Pulmonary artery endothelial cell (primary cell): ENCODE results near the gene MORC2. TPM values are rescaled to one million over a fixed set of nuclear protein-coding genes. Genes with fewer than 3 reads are reported as not detected.

Experiments
- DNase-seq: peaks from one replicate; pipeline ENCODE4 v3.0.0-alpha.2; 2011; ENCODE audit warnings: low read depth, low spot score
- total RNA-seq: library from RNA; depleted of rRNA; stranded (reverse); fragments of >200 nt; gene quantifications from 2 replicates; pipeline ENCODE4 v1.2.3, GENCODE V29; 2014

MORC2 gene
- total RNA-seq = 13.8 and 21.6 TPM in 2 replicates

DNA sequence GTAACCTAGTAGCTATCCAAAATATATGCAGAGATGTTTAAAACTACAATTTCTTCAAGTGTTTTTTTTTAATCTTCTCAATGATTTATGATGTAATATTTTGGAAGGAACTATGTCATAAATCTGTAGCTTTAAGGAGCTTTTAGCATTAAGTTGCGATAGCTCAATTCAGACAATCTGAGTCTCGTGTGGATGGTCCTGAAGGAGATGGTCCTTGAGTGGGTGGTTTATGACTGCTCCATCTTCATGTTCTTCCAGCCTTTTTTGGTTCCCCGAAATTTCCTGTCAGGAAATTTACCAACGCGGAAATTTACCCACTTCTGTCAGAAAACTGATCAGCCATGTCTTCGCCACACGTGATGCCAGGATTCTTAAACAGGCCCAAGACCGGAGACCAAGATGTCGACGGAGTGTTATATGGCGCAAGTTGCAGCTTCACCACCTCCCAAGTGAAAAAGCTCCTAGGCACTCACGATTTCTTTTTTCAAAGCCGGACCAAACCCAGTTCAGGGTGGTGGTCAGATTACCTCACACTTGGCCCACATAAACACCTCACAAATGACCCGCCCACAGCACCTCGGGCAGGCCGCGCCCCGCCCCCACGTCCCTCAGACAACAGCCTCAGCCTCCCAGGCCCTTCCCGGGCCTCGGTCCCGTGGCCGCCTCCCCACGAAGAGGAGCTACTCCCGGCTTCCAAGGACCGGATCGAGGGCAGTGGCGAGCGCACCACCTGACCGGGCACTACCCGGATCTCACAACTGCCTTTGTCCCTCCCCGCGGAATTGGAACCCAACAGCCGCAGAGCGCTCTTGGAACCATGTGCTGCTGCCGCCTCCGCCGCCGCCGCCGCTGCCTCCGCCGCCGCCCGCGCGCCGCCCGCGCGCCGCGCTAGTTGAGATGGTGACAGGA, at the start of gene MORC2:
TSS of gene MORC2 (minus strand) at position 760 of the 909 bp plus-strand sequence. CDS start 885 bp downstream, outside the sequence.
- DNase-seq = peak; percentile 22

DNA sequence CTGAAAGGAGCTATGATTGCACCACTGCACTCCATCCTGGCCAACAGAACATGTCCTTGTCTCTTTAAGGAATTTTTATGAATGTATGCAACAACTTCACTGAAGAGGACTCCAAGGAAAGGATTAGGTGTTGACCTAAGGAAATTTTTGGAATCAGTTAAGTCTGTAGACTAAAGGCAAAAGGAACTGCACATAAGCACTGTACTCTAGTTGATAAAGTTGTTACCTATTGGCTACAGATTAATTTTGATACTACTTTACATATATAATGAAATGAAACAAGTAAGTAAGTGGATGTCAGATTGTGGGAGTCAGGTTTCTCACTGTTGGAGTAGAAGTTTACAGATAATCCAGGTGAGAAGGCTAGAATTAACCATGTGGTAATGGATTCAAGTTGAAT, 37.0 kb upstream of the MORC2 start:
- DNase-seq = no peak

DNA sequence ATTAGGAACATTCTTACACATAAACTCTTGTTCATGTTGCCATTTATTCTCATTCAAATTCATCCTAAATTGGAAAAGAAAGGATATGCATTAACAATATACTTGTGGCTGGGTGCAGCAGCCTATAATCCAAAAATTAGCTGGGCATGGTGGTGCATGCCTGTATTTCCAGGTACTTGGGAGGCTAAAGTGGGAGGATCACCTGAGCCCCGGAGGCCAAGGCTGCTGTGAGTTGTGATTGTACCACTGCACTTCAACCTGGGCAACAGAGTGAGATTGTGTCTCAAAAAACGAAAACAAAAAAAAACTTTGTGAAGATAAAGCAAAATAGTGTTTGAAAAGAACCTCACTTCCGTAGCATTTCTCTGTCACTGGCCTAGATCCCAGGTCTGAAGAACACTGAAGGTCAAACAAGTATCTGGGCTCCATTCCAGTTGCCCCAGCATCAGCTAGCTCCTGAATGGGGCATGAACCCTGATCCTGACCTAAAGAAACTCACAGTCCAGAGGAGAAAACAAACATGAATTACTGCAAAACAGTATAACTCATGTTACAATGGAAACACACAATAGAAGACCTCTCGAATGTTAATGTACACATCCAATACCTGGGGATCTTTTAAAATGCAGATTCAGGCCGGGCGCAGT, 32.7 kb upstream of the MORC2 start:
- DNase-seq = no peak

DNA sequence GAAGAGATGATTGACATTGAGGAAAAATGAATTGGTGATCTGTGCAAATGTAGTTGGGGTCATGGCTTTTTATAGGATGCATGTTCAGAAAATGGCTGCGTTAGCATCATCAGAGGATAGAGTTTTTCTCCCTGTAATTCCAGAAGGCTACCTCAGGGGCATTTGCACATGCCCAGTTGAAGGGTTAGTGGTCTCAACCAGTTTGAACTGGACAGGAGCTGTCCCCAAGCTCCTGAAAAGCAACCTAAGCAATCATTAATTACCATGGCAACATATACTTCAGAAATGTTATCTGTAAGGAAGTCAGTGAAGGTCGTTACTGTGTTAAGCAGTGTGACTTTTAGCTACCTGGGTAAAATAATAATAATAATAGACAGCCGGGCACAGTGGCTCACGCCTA, 29.8 kb upstream of the MORC2 start:
- no peak for DNase-seq

DNA sequence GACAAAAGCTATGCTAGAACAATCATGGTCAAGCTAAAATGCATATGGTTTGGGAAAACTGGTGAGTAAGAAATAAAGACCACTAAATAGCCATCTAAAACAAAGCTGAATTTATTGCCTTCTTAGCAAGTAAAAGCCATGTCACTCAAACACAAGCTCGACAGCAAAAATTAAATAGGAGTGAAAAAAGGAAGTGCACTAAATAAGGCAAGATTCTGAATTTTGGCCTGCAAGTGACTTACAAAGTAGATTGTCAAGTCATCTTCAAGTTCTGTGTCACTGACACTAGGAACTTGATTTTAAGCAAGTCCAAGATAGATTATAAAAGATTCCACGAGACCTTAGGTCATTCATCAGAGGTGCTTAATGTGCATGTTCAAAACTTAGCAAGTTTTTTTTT, 27.9 kb upstream of the MORC2 start:
- no peak for DNase-seq

DNA sequence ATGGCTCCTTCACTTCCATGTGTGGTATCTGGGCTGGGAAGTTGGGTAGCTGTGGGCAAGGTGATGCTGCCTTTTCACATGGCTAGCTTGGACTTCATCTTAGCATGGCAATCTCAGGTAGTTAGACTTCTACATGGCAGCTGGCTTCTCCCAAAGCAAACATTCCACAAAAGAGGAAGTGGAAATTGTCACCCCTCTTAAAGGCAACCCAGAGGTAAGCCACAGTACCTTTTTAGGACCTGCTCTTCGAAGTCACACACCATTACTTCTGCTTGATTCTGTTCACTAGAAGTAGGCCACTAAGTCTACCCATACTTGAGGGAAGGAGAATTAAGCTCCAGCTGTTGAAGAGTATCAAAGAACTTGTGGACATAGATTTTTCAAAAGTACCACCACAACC, 26.4 kb upstream of the MORC2 start:
- DNase-seq = no peak

DNA sequence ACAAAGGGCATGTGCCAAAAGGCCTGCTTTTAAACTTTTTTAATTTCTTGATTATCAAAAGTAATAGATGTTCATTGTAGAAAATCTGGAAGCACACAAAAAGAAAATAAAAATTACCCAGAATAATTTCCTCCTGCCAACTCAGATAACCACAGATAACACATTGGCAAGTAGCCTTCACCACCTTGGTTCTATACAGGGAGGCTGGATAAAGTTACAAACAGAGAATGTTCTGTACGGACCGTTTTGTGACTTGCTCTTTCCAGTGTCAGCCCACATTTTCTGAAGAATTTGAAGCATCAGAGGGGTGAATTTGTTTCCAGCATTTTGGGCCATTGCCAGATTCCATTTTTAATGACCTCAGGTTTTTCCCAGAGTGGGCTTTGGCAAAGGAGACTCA, 24.0 kb upstream of the MORC2 start:
- DNase-seq = no peak

DNA sequence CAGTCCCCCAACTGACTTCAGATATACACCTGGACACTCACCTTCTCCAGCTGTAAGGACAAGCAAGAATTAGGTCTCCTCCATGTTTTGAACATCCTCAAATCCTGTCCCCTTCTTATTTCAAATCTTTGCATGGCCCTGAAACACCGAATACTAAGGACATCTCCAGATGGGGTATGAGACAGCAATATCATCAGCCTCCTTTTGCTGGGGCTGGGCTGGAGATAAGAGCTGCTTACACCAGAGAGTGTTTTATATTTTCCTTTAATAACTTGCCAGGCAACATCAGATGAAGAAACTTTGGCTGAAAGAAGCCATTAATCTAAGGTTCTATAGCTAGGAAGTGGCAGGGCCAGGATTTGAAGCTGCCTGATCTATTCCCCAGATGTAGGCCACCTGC, 22.1 kb upstream of the MORC2 start:
- DNase-seq = no peak

DNA sequence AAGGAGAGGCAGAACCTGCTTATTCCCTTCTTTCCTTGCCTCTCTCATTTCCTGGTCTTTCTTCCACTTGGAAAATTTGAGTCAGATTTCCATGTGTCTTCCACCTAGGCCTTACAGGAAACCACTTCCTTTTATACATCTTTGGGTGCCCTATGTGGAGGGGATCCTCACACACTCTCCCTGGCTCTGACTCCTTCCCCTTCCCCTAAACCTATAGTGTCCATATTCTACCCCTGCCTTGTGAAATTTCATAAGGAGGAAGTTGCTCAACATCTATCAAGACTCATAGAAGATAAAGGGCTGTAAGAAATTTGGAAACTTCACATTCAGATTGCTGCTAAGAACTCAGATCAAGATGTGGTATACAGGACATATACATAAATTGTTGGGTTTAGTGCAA, 20.9 kb upstream of the MORC2 start:
- DNase-seq = no peak

DNA sequence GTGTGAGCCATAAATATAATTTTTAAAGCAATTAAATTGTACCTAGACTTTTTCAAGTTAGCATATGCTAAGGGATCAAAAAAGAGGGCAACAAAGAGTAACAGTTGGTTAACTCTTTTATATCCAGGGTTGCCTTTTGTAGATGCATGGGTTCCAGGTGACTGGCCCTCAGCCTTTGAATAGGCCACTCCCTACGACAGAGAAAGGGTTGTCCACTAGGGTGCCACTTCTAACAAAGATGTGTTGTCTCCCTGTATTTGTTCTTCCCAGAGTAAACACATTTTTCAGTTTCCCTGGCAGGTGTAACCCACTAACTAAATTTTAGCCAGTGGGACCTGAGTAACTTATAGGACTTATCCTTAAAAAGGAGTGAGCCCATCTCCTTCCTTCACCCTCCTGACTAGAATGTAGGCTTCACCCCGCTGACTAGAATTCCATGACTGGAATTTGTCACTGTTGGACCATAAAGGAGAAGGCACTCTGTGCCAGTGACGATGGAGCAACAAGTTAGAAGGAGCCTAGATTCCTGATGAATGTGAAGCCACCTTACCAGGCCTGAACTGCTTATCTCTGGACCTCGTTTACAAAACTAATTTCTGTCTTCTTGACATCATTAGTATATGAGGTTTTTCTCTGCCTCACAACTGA, 17.1 kb upstream of the MORC2 start:
- DNase-seq = no peak

DNA sequence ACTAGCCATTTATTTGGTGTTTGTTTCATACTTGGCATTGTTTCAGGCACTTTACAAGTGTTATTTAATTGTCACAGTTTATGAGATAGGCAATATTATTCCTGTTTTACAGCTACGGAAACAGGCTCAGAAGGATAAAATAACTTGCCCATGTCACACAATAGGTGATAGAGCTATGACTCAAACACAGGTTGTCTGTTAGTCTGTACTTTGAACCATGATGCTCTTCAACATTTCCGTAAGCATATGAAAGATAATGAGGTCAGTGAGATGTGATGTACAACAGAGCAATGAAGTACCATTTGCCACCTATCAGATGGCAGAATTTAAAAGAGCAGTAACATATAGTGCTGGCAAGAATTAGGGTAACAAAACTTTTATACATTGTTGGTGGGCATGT, 15.7 kb upstream of the MORC2 start:
- no peak for DNase-seq

DNA sequence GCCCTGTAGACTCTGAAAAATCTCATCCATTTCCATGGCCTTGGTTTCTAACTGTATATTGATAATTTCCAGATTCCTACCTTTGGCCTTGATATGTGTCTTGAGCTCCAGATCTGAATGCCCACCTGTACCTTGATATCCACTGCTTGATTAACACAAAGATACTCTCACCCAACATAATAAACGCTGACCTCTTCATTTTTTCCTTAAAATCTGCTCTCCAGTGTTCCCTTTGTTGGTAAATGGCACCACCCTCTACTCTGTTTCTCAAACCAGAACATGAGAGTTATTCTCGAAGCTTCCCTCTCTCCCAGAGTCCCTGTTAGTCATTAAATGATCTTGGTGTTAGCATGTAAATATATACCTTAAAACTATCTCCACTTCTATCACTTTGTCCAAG, 13.9 kb upstream of the MORC2 start:
- no peak for DNase-seq

DNA sequence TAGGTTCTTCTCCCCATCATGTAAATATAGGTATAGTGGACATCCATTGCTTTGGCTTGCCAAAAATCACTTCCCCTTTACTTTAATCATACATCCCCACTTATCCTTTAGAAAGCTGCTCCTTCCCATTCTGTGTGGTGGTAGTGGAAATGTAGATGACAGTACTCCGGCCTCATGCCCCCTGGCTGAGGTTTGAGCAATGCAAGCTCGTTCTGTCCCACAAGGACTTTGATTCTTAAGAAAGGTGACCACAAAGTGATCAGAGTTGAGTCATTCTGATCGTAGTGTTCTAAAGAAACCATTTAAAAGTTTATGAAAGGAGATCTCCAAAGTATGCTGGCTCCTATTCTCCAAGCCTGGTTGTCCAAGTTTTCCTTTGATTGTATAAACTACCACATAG, 11.4 kb upstream of the MORC2 start:
- no peak for DNase-seq

DNA sequence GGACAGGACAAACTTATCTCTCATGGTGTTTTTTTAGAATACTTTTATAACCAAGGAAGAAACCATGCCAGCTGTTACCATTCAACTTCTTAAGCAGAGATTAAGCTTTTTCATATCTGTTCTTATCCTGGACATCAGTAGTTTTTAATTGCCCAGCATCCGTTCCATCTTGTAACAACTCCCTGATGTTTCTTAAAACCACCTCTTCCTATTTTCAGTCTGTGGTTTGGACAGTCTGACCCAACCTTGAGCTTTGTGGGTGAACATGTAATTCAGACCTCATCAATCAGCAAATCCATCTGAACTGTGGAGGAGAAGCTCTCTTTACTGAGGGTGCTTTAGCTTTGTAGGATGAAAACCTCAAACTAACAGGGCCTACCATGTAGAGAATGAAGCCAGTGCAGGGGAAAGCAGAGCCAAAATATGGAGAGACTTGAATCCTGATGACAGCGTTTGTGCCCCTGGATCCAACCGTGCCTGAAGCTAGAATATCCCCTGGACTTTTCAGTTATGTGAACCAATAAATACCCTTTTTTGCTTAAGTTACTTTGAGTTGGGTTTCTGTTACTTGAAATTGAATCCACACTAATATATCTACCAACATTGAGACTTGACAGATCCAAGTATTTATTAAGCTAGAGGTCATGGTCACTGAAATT, 9.9 kb upstream of the MORC2 start:
- DNase-seq = no peak

DNA sequence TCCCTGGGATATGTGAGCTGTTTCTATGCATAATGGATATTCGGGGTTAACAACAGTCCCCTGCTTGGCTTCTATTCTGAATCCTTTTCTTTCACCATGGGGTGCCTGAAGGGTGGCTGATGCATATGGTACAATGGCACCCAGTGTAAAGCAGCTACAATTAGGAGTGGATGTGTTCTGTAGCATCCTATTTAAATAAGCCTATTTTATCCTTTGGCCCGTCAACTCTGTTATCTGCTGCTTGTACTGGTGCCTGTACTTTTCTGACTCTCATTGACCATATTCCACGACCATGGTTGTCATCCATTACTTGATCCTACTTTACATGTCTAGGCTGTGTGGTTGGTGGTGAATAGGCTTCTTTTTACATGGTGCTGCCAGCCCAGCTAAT, 1.8 kb upstream of the MORC2 start:
- DNase-seq = no peak

DNA sequence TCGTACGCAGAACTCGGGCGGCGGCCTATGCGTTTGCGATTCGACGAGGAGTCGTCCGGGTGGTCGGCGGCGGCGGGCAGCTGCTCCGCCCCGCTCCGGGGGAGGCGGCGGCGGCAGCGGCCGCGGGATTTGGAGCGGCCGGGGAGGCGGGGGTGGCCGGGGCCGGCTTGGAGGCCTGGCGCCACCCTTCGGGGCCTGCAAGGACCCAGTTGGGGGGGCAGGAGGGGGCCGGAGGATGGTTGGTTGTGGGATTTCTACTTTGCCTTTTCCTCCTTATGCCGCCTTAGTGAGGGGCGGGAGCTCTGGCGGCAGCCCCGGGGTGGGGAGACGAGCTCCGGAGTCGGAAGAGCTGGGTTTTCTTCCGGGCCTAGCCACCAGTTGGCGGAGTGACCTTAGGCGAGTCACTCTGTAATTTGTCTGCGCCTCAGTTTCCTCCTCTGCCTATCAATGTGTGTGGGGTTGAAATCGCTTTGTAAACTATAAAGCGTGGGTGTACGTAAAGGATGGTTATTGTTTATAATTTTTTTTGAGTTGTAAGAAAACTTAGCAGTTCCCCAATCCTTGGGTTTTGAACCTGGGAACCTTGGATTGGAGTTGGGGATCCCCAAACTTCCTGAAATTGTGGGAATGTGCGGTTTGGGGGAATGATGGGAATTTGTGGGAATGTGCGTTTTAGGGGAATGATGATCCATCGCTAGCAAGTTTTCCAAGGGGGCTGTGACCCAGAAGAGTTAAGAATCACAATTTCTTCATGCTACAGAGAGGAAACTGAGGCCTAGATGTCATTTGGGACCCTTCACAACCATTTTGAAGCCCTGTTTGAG, 1.2 kb upstream of the MORC2 start:
- no peak for DNase-seq

DNA sequence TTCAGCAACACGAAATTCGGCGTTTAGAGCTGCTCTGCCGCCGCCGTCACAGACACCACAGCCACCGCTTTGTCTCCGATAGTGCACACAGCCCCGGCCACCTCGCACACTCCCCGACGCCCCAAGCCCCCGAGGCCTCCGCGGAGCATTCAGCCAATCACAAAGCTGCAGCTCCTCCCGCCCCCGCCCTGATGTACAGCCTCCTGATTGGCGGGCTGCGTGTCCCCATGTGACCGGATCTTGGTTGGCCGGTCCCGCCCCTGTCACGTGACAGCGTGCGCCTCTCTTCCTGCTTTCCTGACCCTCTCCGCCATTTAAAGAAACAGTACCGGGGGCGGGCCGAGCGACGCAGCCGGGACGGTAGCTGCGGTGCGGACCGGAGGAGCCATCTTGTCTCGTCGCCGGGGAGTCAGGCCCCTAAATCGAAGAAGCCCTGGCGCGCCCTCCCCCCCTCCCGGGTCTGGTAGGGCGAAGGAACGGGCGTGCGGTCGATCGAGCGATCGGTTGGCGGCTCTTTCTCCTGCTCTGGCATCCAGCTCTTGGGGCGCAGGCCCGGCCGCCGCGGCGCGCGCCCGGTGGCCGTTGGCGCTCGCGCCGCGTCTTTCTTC, 454 bp upstream of the MORC2 start, which contains the start of gene TUG1:
TSS of gene TUG1 (plus strand) at position 342 of the 608 bp plus-strand sequence.
- peak; percentile 96 for DNase-seq

DNA sequence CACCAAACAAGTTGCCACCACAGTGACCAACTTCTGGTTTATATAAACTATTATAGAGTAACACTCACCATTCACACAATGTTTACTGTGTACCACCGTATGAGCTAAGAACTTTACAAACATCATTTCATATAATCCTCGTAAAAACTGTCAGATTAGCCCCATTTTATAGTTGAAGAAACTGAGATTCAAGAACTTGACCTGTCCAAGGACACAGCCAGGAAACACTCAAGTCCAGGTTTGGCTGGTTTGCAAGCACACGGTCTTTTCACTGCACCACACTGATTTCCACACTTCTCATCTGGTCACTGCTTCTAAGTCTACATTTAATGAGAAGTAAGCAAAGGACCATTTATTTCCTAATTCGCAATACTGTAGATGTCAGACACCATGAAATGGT, 3.7 kb downstream of the MORC2 start:
- no peak for DNase-seq

DNA sequence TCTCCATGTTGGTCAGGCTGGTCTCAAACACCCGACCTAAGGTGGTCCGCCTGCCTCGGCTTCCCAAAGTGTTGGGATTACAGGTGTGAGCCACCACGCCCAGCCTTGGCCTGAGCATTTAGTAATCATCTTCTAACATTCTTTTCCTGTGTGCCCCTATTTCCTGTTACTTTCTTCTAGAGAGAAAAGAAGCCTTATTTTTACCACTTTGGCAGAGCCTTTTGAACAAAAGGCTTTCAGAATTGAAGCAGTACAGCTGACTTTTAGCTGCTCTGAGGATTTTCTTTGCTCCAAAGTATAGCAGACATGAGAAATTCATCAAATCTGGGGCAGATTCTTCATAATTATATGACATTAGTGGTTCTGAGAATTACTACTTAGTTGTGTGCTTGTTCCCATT, 13.4 kb downstream of the MORC2 start:
- no peak for DNase-seq

DNA sequence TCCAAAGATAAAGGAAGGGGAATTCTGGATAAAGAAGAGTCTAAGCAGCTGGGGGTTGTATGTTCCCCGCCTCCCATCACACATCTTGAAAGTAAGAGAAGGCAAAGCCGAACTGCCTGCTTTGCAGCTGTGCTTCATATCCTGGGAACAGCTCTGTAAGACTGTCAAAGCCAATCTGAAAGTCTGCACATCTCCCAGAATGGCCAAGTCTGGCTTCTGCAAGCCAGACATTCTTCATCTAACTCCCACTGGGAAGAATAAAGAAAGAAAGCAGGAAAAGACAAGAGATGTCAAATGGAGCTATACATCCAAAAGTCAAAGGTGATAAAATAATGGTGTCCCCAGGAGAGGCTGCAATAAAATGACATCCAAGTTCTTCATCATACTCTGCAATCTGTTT, 15.4 kb downstream of the MORC2 start:
- no peak for DNase-seq
